Vagina (tissue), 2 donors: ENCODE measurements around the gene ONECUT3. TPM values are rescaled to one million over a fixed set of nuclear protein-coding genes. Genes with fewer than 3 reads are reported as not detected.

Experiments
- DNase-seq, 2 donors: peaks; one replicate each; pipeline ENCODE4 v3.0.0-alpha.2; 2017; ENCODE audit errors: extremely low spot score in 2 of 2
- H3K27ac ChIP-seq: fragments of 200-600 bp; sonication (generic); one replicate; pipeline ENCODE4 v1.5.1; 2019
- H3K27me3 ChIP-seq: fragments of 200-600 bp; sonication (generic); one replicate; pipeline ENCODE4 v1.5.1; 2019
- H3K36me3 ChIP-seq, 2 donors: fragments of 200-600 bp; sonication (generic); one replicate each; pipeline ENCODE4 v1.5.1; 2017 to 2019
- H3K4me1 ChIP-seq: fragments of 200-600 bp; sonication (generic); one replicate; pipeline ENCODE4 v1.5.1; 2019
- H3K4me3 ChIP-seq, 2 donors: fragments of 200-600 bp; sonication (generic); 1 replicate in 1 of 2; 2 replicates in 1 of 2; pipeline ENCODE4 v1.5.1; 2016 to 2019
- H3K9me3 ChIP-seq: fragments of 200-600 bp; sonication (generic); one replicate; pipeline ENCODE4 v1.5.1; 2019
- POLR2A ChIP-seq, 2 donors: fragments of 450-650 bp; IDR thresholded peaks; one replicate each; pipeline ENCODE4 v1.6.1; 2017; ENCODE audit warnings: antibody characterized with exemption in 2 of 2, mild to moderate bottlenecking in 2 of 2, moderate library complexity in 2 of 2
- POLR2AphosphoS5 ChIP-seq, 2 donors: sonication (generic); formaldehyde crosslinking; IDR thresholded peaks; one replicate each; pipeline ENCODE4 v1.9.0; 2017; ENCODE audit warnings: antibody characterized with exemption in 2 of 2, mild to moderate bottlenecking in 2 of 2, low read depth in 1 of 2; ENCODE audit not compliant: insufficient read depth in 1 of 2
- intact Hi-C: fragments of 100-400 bp; cut with DNase I; formaldehyde crosslinking; loops from one replicate; pipeline ENCODE4 v1.15.1; 2023
- total RNA-seq: library from RNA; depleted of rRNA; stranded (reverse); fragments of >200 nt; gene quantifications from one replicate; pipeline ENCODE4 v1.2.3, GENCODE V29; 2016
- TF ChIP-seq, protein P1 (sequence below), 3 experiments: fragments of 450-650 bp in 2 of 3; fragments of 200-600 bp in 1 of 3; sonication (generic) in 1 of 3; IDR thresholded peaks; one replicate each; pipeline ENCODE4 v1.5.1; 2017 to 2019; ENCODE audit warnings: antibody characterized with exemption in 3 of 3, mild to moderate bottlenecking in 2 of 3, moderate library complexity in 2 of 3

Gene ONECUT3
- total RNA-seq, 1 donor from 2014 or later: not detected

DNA sequence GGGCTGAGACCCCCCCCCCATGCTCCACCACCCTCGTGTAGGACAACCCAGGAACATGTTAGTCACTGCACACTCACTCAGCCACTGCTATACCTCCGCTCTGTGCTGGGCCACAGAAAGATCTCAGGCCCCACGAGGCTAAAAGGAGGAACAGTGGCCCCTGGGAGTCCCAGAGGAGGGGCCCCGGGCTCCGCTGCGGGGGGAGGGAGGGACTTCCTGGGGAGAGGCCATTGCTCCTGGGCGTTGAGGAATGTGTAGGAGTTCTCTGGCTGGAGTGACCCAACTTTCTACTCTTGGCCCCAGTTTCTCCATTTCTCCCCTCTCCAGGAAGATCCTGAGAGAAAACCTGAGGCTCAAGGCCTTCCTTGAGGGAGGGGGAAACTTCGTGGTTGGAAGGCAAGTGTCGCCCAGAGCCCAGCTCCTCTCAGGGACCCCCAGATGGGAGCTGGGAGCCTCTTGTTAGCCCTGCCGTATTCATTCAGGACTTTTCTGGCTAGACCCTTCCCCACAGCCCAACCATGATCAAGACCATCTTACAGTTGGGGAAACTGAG, 13.6 kb downstream of the ONECUT3 start:
- peaks cover 10% of the 10 kb centered on the region for H3K9me3 ChIP-seq
- no peak for DNase-seq
- H3K27me3 ChIP-seq: peaks cover 7% of the 10 kb centered on the region
- intact Hi-C loops: loop anchor here (5.0 kb wide), 1 partner anchor 220 kb away; no protein-coding TSS in a partner anchor
- no peak overlapping the region for H3K4me3 ChIP-seq
- no peaks in the 10 kb centered on the region for H3K4me1 ChIP-seq
- no peaks in the 10 kb centered on the region for H3K36me3 ChIP-seq
- H3K27ac ChIP-seq: no peak overlapping the region
- TF ChIP-seq, protein P1, sequence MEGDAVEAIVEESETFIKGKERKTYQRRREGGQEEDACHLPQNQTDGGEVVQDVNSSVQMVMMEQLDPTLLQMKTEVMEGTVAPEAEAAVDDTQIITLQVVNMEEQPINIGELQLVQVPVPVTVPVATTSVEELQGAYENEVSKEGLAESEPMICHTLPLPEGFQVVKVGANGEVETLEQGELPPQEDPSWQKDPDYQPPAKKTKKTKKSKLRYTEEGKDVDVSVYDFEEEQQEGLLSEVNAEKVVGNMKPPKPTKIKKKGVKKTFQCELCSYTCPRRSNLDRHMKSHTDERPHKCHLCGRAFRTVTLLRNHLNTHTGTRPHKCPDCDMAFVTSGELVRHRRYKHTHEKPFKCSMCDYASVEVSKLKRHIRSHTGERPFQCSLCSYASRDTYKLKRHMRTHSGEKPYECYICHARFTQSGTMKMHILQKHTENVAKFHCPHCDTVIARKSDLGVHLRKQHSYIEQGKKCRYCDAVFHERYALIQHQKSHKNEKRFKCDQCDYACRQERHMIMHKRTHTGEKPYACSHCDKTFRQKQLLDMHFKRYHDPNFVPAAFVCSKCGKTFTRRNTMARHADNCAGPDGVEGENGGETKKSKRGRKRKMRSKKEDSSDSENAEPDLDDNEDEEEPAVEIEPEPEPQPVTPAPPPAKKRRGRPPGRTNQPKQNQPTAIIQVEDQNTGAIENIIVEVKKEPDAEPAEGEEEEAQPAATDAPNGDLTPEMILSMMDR (IDR thresholded peaks at IDR 0.05): no peak
- TF ChIP-seq POLR2A (IDR thresholded peaks at IDR 0.05) (no peak), POLR2AphosphoS5 (IDR thresholded peaks at IDR 0.05; ENCODE audit: insufficient read depth in 1 of 2, low read depth in 1 of 2) (no peak)

DNA sequence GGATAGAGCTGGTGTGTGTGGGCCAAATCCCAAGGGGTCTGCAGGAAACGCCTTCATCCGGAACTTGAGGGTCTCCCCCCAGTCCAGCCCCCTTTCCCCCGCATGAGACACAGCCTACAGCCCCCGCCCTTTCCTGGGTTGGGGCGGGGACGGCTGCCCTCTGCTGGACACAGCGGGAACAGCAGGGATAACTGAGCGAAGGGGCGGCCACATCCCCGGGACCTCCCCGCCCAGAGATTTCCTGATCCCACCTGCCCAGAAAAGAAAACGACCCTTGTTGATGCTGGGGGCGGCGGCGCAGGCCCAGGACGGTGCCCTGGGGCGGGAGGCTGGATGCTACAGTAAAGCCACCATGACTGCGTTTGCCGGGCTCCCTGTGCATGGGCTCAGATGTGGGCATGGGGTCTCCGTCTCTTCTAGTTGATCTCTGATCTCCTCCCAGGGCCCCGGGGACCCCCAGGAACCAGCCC, 14.2 kb downstream of the ONECUT3 start:
- Histone ChIP-seq H3K4me1 (no peaks in the 10 kb centered on the region), H3K27ac (no peak overlapping the region), H3K9me3 (peaks cover 10% of the 10 kb centered on the region), H3K36me3 (no peaks in the 10 kb centered on the region), H3K4me3 (no peak overlapping the region), H3K27me3 (peaks cover 6% of the 10 kb centered on the region)
- DNase-seq: no peak
- TF ChIP-seq POLR2AphosphoS5 (IDR thresholded peaks at IDR 0.05; ENCODE audit: insufficient read depth in 1 of 2, low read depth in 1 of 2): no peak
- TF ChIP-seq, protein P1 (IDR thresholded peaks at IDR 0.05): peak; percentile 76 to 88 (median 82)
- intact Hi-C loops: loop anchor here (5.0 kb wide), 1 partner anchor 220 kb away; no protein-coding TSS in a partner anchor

DNA sequence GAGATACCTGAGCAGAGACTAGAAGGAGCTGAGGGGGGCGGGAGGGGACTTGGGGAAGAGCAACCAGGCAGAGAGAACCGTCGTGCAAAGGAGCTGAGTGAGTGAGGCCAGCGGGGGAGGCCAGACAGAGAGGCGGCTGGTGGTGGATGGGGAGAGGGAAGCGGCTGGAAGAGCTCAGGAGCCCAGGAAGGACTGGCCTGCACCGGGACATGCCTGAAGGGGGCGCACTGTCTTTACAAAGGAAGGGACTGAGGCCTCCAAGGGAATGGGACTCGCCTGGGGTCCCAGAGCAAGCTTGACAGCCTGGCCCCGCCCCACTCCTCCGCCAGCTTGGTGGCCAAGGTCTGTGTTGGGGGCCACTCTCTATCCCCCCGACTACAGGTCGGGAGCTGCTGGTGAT, 14.9 kb downstream of the ONECUT3 start:
- intact Hi-C loops: loop anchor here (5.0 kb wide), 1 partner anchor 221 kb away; no protein-coding TSS in a partner anchor
- TF ChIP-seq POLR2A (IDR thresholded peaks at IDR 0.05) (no peak), POLR2AphosphoS5 (IDR thresholded peaks at IDR 0.05; ENCODE audit: insufficient read depth in 1 of 2, low read depth in 1 of 2) (no peak)
- TF ChIP-seq, protein P1 (IDR thresholded peaks at IDR 0.05): no peak
- DNase-seq: no peak
- Histone ChIP-seq H3K36me3 (no peaks in the 10 kb centered on the region), H3K9me3 (peaks cover 10% of the 10 kb centered on the region), H3K27me3 (peaks cover 6% of the 10 kb centered on the region), H3K27ac (no peak overlapping the region), H3K4me3 (no peak overlapping the region), H3K4me1 (no peaks in the 10 kb centered on the region)

DNA sequence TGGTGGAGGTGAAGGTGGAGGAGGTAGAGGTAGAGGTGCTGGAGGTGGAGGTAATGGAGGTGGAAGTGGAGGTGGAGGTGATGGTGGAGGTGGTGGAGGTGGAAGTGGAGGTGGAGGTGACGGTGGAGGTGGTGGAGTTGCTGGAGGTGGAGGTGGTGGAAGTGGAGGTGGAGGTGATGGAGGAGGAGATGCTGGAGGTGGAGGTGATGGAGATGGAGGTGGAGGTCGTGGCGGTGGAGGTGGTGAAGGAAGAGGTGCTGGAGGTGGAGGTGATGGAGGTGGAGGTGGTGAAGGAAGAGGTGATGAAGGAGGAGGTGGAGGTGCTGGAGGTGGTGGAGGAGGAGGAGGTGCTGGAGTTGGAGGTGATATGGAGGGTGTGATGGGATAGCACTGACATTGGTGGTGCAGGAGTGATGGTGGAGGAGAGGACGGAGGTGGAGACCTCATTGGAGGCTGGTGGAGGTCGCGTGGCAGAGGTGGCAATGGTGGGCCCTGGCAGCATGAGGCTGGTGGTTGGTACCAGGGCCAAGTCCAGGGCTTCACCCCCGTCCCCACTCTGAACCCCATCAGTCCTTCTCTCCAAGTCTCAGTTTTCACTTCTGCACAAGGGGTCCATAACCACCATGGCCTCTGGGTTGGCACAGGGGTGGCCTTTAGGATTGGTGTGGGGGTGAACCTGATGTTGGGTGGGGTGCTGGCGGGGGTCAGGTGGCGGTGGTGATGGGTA, 15.8 kb downstream of the ONECUT3 start:
- Histone ChIP-seq H3K27me3 (peaks cover 6% of the 10 kb centered on the region), H3K9me3 (peaks cover 10% of the 10 kb centered on the region), H3K27ac (no peak overlapping the region), H3K36me3 (no peaks in the 10 kb centered on the region), H3K4me3 (no peak overlapping the region), H3K4me1 (no peaks in the 10 kb centered on the region)
- intact Hi-C loops: loop anchor here (5.0 kb wide), 1 partner anchor 222 kb away; no protein-coding TSS in a partner anchor
- DNase-seq: no peak
- TF ChIP-seq POLR2A (IDR thresholded peaks at IDR 0.05): no peak
- no peak for TF ChIP-seq POLR2AphosphoS5 (IDR thresholded peaks at IDR 0.05; ENCODE audit: insufficient read depth in 1 of 2, low read depth in 1 of 2)
- TF ChIP-seq, protein P1 (IDR thresholded peaks at IDR 0.05): no peak

DNA sequence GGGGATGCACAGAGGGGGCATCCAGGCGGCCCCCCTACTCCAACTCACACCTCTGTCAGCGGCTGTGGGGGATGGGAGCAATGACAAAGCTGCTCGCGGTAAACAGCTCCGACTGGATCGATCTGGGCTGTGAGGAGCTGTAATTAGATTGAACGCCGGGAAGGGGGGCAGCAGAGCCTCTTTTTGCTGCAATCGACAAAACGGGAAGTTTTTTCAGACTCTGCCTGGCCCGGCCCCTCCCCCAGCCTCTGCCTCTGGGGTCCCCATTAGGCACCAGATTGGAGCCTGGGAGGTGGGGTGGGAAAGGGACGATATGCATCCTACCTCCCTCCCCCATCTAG, 16.3 kb downstream of the ONECUT3 start:
- H3K27ac ChIP-seq: no peak overlapping the region

More for the DNA sequence above, 16.3 kb downstream of the ONECUT3 start:
- Histone ChIP-seq H3K9me3 (peaks cover 10% of the 10 kb centered on the region), H3K4me1 (no peaks in the 10 kb centered on the region), H3K27me3 (peaks cover 6% of the 10 kb centered on the region), H3K36me3 (no peaks in the 10 kb centered on the region), H3K4me3 (no peak overlapping the region)
- intact Hi-C loops: loop anchor here (5.0 kb wide), 1 partner anchor 222 kb away; no protein-coding TSS in a partner anchor
- TF ChIP-seq POLR2A (IDR thresholded peaks at IDR 0.05): no peak
- TF ChIP-seq, protein P1 (IDR thresholded peaks at IDR 0.05): no peak
- no peak for TF ChIP-seq POLR2AphosphoS5 (IDR thresholded peaks at IDR 0.05; ENCODE audit: insufficient read depth in 1 of 2, low read depth in 1 of 2)
- DNase-seq: no peak
